NT2/D1 (cell line): ENCODE measurements around the gene UBL3.

Source experiments
- YY1 ChIP-seq: IDR thresholded peaks from 2 replicates; pipeline ENCODE4 v1.6.1; 2011; ENCODE audit not compliant: insufficient read length, insufficient read depth
- ZNF274 ChIP-seq: IDR thresholded peaks from 2 replicates; pipeline ENCODE4 v1.6.1; 2011; ENCODE audit warnings: mild to moderate bottlenecking, low read depth, low read length

- TF ChIP-seq ZNF274: no peak
- TF ChIP-seq YY1: no peak
Measured at GRCh38 chr13:29801737-29802305, 48.6 kb downstream of the UBL3 start.
